HG02798 (cell line): ENCODE measurements around the gene SNCA.

Experiments
- ATAC-seq: cut with Tn5 transposase; IDR thresholded peaks from one replicate; pipeline ENCODE4 v1.9.1; 2021; ENCODE audit warnings: mild to moderate bottlenecking; ENCODE audit not compliant: unreplicated experiment, poor library complexity

Gene SNCA

GRCh38 chr4:89712827-89713226 lies 124.1 kb downstream of the SNCA start:
- no peak for ATAC-seq

DNA sequence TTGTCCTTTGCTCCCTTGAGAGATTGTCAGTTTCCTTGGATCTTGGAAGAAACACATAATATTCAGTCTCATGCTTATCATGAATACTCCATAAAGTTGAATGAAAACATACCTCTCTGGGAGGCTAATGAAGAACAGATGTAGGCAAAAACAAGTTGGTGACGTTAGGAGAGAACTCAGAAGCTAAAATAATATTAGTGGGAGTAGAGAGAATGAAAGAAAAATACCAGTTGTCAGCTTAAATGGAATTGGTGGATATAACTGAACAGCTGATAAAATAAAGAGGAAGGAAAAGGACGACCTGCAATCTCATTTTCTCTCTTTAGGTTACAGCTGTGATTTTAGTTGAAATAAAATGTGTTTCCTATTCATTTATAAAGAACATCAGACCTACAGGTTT lies 124.8 kb downstream of the SNCA start:
- ATAC-seq = no peak

- no peak for ATAC-seq
These were observed 128.0 kb downstream of the SNCA start for GRCh38 chr4:89708903-89709421.

DNA sequence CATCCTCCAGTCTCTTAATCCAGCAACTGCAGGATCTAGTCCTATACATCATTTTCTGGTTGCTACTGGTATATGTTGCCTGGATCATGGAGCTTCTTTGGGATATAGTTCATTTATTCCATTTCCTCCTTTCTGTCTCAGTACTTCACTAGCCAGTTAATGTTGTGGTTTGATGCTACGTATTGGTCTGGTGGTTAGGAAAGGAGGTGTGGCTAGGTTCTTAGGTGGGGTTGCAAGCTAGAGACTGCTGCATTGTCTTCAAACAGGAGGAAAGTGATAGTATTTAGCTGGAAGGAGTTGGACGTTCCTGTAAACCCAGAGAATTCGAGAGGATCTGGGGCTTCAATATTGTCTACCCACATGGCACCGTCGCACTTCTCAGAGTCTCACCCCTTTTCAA lies 129.5 kb downstream of the SNCA start:
- no peak for ATAC-seq

DNA sequence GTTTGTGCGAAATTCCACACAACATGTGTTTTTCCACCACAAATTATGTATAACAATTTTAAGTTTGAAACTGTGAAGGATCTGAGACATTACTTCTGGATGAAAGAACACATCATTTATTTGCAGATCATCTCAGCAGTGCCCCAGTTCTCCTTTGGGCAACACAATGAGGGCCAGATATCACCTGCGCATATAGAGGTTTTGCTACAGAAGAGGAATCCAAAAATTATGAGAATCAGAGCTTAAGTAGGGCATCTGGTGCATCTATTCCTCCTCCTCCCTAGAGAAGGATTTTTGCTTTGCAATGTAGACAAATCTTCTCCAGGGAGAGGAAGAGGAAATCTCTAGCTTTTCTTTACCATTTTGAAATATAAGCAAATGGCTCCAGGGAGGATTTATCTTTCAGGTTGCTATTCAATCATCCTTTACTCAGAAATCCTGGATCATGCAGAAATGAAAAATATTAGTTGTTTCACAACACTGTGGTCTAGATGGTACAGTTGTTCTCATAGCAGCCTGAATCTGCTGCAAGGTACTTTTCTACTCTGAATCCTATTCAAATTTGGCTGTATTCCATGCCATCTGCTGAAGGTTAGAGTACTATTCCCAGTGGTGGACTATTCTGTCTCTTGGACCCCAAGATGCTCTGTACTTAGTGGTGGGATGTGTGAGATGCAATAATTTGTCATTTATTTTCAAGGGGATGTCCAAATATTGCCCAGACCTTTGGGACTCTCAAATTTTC lies 132.1 kb downstream of the SNCA start:
- ATAC-seq = no peak

DNA sequence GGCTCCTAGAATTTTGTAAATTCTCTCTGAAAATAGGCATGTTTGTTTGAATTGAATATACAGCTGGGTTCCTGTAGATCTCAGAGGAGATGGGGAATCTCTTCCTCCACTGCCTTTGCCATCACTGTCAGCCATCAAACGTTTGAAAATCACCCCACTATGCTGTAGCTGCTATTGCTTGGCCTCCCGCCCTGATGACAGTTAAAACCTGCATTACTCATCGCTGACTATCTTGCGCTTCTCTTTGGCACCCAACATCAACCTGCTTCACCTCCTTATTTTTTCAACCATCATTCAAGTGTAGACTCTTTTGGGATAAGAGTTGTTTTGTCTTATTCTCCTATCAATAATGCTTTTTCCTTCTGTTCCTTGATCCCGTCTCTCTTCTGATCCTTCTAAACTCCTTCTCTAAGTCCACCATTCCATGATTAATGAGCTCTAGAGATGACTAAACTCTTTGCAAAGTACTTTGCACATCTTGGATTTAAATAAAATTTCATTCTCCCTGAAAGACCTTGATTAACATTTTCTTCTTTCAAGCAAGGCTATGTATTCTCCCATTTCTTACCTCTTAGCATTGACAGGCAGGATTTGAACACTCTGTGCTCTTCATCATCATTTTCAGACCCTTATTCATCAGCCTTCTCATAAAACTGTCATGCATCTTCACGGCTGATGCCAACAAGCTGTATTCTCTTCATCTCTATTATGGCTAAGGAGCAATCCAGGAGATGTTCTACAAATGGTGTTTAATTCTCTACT lies 133.0 kb downstream of the SNCA start:
- no peak for ATAC-seq

DNA sequence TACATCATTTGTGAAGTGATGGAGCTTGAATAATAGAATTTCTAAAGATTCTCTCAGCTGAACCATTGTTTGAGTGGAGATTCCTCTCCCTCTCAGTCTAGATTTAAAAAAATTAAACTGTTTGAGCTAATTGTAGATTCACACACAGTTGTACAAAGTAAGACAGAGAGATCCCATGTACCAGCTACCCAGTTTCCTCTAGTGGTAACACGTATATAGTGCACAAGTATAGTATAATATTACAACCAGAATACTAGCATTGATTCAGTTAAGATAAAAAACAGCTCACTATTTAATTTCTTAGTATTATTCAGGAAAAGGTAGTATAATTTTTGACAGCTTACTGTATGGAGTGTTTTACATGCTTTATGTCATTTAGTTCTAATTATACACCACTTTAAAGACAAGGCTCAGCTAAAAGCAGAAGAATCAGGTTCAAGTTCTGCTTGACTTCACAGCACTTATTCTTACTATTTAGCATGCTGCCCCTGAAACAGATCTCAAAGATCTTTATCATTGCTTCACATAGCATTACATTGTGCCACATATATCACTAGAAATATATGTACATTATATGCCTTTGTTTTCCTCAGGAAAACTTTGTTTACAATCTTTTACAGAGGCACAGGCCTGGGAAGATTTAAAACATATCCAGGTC lies 136.1 kb downstream of the SNCA start:
- ATAC-seq = no peak

DNA sequence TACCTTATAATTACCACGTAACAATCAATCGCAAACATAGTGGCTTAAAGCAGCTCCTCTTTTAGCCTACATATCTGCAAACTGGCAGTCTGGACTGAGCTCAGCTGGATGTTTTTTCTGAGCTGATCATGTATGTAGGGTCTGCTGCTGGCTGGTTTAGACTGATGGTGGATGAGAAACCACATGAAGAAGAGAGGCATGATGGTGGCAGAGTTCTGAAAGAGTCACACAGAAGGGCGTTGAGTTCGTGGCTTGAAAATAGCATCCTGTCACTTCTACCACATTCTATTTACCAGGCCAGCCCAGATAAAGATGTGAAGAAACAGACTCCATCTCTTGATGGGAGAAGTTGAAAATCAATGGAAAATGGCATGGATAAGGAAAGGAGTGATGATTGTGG lies 151.3 kb downstream of the SNCA start:
- no peak for ATAC-seq

DNA sequence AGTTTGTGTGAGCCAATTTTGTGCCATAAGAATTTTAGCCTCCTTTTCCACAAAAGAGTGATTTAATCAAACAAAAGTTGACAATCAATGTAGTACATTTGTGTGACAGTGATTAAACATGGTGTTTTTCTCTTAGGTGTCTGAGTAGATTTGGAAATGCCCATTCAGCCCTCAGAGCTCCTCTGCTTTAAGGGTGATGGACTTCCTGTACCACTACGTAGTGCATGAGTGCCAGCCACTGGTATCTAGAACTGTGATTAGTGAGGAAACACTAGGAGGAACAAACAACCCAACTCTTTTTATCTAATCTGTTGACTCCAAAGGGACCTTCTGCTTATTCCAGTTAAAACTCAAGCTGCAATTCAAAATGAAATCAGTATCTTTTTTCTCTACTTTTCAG lies 151.7 kb downstream of the SNCA start:
- ATAC-seq = no peak

- ATAC-seq = no peak
These were observed 152.4 kb downstream of the SNCA start for GRCh38 chr4:89684536-89684935.

GRCh38 chr4:89682808-89683207 lies 154.2 kb downstream of the SNCA start:
- ATAC-seq = no peak

DNA sequence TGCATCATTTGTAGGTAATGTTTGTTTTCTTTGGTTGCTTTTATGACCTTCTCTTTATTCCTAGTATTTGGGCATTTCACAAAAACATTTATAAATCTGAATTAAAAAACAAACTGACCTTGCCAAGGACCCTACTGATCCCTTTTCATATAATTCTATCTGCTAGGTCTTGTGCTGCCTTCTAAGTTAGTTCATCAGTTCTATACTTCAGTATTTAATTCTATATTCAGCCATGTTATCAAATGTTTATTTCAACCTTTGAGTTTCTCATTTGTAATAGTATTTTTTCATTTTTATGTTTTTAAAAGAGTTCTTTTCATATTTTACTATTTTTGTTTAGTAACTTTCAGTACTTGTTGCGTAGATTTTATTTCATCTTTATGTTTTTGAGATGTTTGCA lies 155.3 kb downstream of the SNCA start:
- ATAC-seq = no peak

DNA sequence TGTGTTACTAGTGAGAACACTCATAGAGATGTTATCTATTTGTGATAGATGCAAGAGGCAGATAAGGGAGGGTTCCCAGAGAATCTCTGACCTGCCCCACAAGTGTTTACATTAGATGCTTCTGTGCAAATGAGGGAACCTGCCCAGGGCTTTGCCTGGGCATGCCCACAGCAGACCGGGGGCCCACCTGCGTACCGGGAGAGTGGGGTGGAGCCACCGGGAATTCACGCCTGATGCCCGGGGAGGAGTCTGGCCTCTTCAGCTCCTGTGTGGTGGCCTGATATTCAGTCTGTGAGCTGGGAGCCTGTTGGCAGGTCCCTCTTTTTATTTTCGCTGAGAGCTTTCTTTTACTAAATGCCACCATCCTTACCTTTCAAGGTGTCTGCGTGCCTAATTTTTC lies 155.7 kb downstream of the SNCA start:
- no peak for ATAC-seq

GRCh38 chr4:89674876-89675459 lies 162.0 kb downstream of the SNCA start:
- ATAC-seq = no peak
